WTC11 (cell line): ENCODE measurements around the gene ZBTB11. TPM values are rescaled to one million over a fixed set of nuclear protein-coding genes. Genes with fewer than 3 reads are reported as not detected.
A peak's percentile ranks its signal among the peaks of the same experiment; 100 is the strongest.

Source experiments
- ATAC-seq: fragments of 200-7000 bp; cut with Tn5 transposase; 2 replicates; pipeline ENCODE4 v1.10.0; 2021; ENCODE audit warnings: mild to moderate bottlenecking, moderate library complexity
- Bru-seq: library from RNA; stranded (reverse); fragments of 400-500 nt; gene quantifications from one replicate; lab custom pipeline; 2021; lab: Mats Ljungman, UMichigan
- CTCF ChIA-PET: fragments of 300-600 bp; sonication (Branson Sonifier 250); formaldehyde crosslinking; loops from one replicate; lab custom pipeline; 2021; ENCODE audit warnings: antibody characterized with exemption; lab: Charles Lee
- POLR2A ChIA-PET: fragments of 350-600 bp; sonication (Branson Sonifier 250); formaldehyde crosslinking; loops from one replicate; lab custom pipeline; 2021; ENCODE audit warnings: antibody characterized with exemption; lab: Charles Lee
- DNase-seq: peaks from one replicate; pipeline ENCODE4 v3.0.0; 2021; ENCODE audit warnings: low spot score
- H3K27ac Mint-ChIP-seq: 2 replicates; pipeline ENCODE4 v1.8.0; 2021; ENCODE audit warnings: mixed read lengths
- H3K27me3 Mint-ChIP-seq: 2 replicates; pipeline ENCODE4 v1.8.0; 2021; ENCODE audit warnings: low read depth, mild to moderate bottlenecking, moderate library complexity, mixed read lengths
- H3K36me3 Mint-ChIP-seq: 2 replicates; pipeline ENCODE4 v1.8.0; 2021; ENCODE audit warnings: mixed read lengths
- H3K4me1 Mint-ChIP-seq: 2 replicates; pipeline ENCODE4 v1.8.0; 2022; ENCODE audit warnings: mixed read lengths
- H3K4me3 Mint-ChIP-seq: 2 replicates; pipeline ENCODE4 v1.8.0; 2021; ENCODE audit warnings: mild to moderate bottlenecking, moderate library complexity, mixed read lengths
- H3K9me3 Mint-ChIP-seq: 2 replicates; pipeline ENCODE4 v1.8.0; 2021; ENCODE audit warnings: mixed read lengths
- NR1H2 ChIP-seq: sonication (generic); formaldehyde crosslinking; IDR thresholded peaks from 2 replicates; pipeline ENCODE4 v1.9.0; 2021; ENCODE audit warnings: mild to moderate bottlenecking, moderate library complexity, missing genetic modification reagents
- OVOL2 ChIP-seq: fragments of 250-450 bp; sonication (Bioruptor Pico); IDR thresholded peaks from 2 replicates; pipeline ENCODE4 v1.9.0; 2021; ENCODE audit warnings: mild to moderate bottlenecking, borderline replicate concordance
- PRRX2 ChIP-seq: fragments of 250-450 bp; sonication (Bioruptor Pico); IDR thresholded peaks from 2 replicates; pipeline ENCODE4 v1.8.0; 2021; ENCODE audit warnings: mild to moderate bottlenecking
- SOX15 ChIP-seq: fragments of 250-450 bp; sonication (Bioruptor Pico); IDR thresholded peaks from 2 replicates; pipeline ENCODE4 v1.9.0; 2021; ENCODE audit warnings: mild to moderate bottlenecking
- SP1 ChIP-seq: sonication (generic); formaldehyde crosslinking; conservative IDR thresholded peaks from 2 replicates; pipeline ENCODE4 v1.8.1; 2022; ENCODE audit warnings: missing genetic modification reagents
- TCF7 ChIP-seq: sonication (generic); formaldehyde crosslinking; IDR thresholded peaks from 2 replicates; pipeline ENCODE4 v1.8.0; 2022; ENCODE audit warnings: mild to moderate bottlenecking, low read depth, missing genetic modification reagents, moderate library complexity
- ZNF219 ChIP-seq: sonication (generic); formaldehyde crosslinking; IDR thresholded peaks from 2 replicates; pipeline ENCODE4 v1.8.0; 2023; ENCODE audit warnings: missing genetic modification reagents, mild to moderate bottlenecking, borderline replicate concordance
- ZNF671 ChIP-seq: fragments of 250-450 bp; sonication (Bioruptor Pico); IDR thresholded peaks from 2 replicates; pipeline ENCODE4 v1.8.0; 2021; ENCODE audit warnings: mild to moderate bottlenecking
- long read RNA-seq, 3 experiments: library from RNA in 1 of 3; library from capped mRNA in 1 of 3; library from polyadenylated mRNA in 1 of 3; unstranded in 2 of 3; stranded (forward) in 1 of 3; transcript quantifications; one replicate each; pipeline ENCODE4 v2.0.0, GENCODE V29; 2021
- total RNA-seq: library from RNA; stranded (reverse); gene quantifications from 3 replicates; pipeline ENCODE4 v1.2.3, GENCODE V29; 2021
- TF ChIP-seq, protein P1 (sequence below): fragments of 250-450 bp; sonication (Bioruptor Pico); IDR thresholded peaks from 2 replicates; pipeline ENCODE4 v2.1.2; 2022; ENCODE audit warnings: mild to moderate bottlenecking, moderate library complexity
- TF ChIP-seq, protein P2 (sequence below): sonication (generic); formaldehyde crosslinking; IDR thresholded peaks from 2 replicates; pipeline ENCODE4 v1.8.1; 2023; ENCODE audit warnings: mild to moderate bottlenecking, missing genetic modification reagents, moderate library complexity
- TF ChIP-seq, protein P3 (sequence below): fragments of 250-450 bp; sonication (Bioruptor Pico); IDR thresholded peaks from 2 replicates; pipeline ENCODE4 v1.9.0; 2021; ENCODE audit warnings: mild to moderate bottlenecking
- TF ChIP-seq, protein P4 (sequence below): sonication (generic); formaldehyde crosslinking; IDR thresholded peaks from 2 replicates; pipeline ENCODE4 v1.8.1; 2022; ENCODE audit warnings: low read depth, missing genetic modification reagents, borderline replicate concordance
- TF ChIP-seq, protein P5 (sequence below): sonication (generic); formaldehyde crosslinking; IDR thresholded peaks from 2 replicates; pipeline ENCODE4 v1.8.1; 2023; ENCODE audit warnings: mild to moderate bottlenecking, missing genetic modification reagents
- TF ChIP-seq, protein P6 (sequence below): sonication (generic); formaldehyde crosslinking; IDR thresholded peaks from 2 replicates; pipeline ENCODE4 v1.8.1; 2023; ENCODE audit warnings: mild to moderate bottlenecking, missing genetic modification reagents
- TF ChIP-seq, protein P7 (sequence below): sonication (generic); formaldehyde crosslinking; IDR thresholded peaks from 2 replicates; pipeline ENCODE4 v1.8.0; 2022; ENCODE audit warnings: missing genetic modification reagents

ZBTB11 gene, protein sequence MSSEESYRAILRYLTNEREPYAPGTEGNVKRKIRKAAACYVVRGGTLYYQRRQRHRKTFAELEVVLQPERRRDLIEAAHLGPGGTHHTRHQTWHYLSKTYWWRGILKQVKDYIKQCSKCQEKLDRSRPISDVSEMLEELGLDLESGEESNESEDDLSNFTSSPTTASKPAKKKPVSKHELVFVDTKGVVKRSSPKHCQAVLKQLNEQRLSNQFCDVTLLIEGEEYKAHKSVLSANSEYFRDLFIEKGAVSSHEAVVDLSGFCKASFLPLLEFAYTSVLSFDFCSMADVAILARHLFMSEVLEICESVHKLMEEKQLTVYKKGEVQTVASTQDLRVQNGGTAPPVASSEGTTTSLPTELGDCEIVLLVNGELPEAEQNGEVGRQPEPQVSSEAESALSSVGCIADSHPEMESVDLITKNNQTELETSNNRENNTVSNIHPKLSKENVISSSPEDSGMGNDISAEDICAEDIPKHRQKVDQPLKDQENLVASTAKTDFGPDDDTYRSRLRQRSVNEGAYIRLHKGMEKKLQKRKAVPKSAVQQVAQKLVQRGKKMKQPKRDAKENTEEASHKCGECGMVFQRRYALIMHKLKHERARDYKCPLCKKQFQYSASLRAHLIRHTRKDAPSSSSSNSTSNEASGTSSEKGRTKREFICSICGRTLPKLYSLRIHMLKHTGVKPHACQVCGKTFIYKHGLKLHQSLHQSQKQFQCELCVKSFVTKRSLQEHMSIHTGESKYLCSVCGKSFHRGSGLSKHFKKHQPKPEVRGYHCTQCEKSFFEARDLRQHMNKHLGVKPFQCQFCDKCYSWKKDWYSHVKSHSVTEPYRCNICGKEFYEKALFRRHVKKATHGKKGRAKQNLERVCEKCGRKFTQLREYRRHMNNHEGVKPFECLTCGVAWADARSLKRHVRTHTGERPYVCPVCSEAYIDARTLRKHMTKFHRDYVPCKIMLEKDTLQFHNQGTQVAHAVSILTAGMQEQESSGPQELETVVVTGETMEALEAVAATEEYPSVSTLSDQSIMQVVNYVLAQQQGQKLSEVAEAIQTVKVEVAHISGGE
- total RNA-seq (12.6 to 13.5 TPM (median 12.7 TPM) in 3 replicates), Bru-seq, nascent RNA (percentile 88 among the genes with signal in this experiment)
- long read RNA-seq, experiment 1, full-length matches to known transcripts: 42 of 66 reads
- long read RNA-seq, experiment 1, partial matches to known transcripts: 20 of 66 reads
- long read RNA-seq, experiment 1, other reads (novel, unspliced or antisense): 4 of 66 reads
- long read RNA-seq, experiment 2, full-length matches to known transcripts: 5 of 17 reads
- long read RNA-seq, experiment 2, partial matches to known transcripts: 3 of 17 reads
- long read RNA-seq, experiment 2, other reads (novel, unspliced or antisense): 9 of 17 reads
- long read RNA-seq, experiment 3, partial matches to known transcripts: 1 of 1 reads
- long read RNA-seq, experiment 3, other reads (novel, unspliced or antisense): 0 of 1 reads

DNA sequence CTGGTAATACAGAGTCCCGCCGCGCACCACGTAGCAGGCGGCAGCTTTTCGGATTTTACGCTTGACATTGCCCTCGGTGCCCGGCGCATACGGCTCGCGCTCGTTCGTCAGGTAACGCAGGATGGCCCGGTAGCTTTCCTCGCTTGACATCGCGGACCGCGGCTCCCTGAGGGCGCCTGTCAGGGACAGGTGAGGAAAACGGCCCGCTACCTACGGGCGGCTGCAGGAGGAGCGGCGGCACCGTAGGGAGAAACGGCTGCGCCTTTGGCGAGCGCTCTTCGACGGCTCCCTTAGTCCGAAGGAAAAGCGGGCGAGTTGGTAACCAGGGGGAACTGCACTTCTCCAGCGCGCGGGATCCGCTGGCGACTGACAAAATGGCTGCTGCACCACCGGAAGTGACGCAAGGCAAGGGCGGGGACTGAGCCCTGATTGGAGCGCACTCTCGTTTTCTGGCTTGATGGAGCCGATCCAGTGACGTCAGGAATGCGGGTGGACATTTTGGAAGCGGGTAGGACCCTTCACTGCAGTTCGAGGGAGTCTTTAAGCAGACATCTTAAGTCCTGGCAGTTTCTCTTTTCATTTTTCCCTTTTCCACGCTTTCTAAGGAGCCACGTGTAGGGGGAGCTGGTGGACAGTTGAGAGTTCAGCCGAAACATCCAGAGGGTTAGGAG is at the start of gene ZBTB11:
Gene ZBTB11, minus strand, starts transcription at position 368 of the 671 bp plus-strand sequence. Its CDS starts 218 bp downstream, at position 150.
- Mint-ChIP-seq H3K27me3 (no peaks in the 10 kb centered on the region), H3K4me1 (peaks cover 28% of the 10 kb centered on the region), H3K36me3 (peaks cover 19% of the 10 kb centered on the region), H3K4me3 (peak within 1 kb of the TSS; percentile 95), H3K9me3 (no peaks in the 10 kb centered on the region), H3K27ac (peak within 1 kb of the TSS; percentile 98)
- DNase-seq (peak; percentile 100), ATAC-seq (peak; percentile 68)
- POLR2A ChIA-PET: interaction anchor here (0.8 to 3.7 kb wide), 10 partner anchors 8 to 180 kb away, joined by 3 to 34 read pairs (median 4); partner anchors contain the start of genes CEP97, NFKBIZ, PCNP and RPL24
- CTCF ChIA-PET: interaction anchor here (0.5 to 4.2 kb wide), 8 partner anchors 8 to 103 kb away, joined by 3 to 23 read pairs (median 6); partner anchors contain the start of genes CEP97, PCNP and RPL24
- TF ChIP-seq, protein P1, sequence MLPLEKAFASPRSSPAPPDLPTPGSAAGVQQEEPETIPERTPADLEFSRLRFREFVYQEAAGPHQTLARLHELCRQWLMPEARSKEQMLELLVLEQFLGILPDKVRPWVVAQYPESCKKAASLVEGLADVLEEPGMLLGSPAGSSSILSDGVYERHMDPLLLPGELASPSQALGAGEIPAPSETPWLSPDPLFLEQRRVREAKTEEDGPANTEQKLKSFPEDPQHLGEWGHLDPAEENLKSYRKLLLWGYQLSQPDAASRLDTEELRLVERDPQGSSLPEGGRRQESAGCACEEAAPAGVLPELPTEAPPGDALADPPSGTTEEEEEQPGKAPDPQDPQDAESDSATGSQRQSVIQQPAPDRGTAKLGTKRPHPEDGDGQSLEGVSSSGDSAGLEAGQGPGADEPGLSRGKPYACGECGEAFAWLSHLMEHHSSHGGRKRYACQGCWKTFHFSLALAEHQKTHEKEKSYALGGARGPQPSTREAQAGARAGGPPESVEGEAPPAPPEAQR: no peak
- TF ChIP-seq, protein P2, sequence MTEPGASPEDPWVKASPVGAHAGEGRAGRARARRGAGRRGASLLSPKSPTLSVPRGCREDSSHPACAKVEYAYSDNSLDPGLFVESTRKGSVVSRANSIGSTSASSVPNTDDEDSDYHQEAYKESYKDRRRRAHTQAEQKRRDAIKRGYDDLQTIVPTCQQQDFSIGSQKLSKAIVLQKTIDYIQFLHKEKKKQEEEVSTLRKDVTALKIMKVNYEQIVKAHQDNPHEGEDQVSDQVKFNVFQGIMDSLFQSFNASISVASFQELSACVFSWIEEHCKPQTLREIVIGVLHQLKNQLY (CRISPR knock-in tag): no peak
- TF ChIP-seq, protein P3, sequence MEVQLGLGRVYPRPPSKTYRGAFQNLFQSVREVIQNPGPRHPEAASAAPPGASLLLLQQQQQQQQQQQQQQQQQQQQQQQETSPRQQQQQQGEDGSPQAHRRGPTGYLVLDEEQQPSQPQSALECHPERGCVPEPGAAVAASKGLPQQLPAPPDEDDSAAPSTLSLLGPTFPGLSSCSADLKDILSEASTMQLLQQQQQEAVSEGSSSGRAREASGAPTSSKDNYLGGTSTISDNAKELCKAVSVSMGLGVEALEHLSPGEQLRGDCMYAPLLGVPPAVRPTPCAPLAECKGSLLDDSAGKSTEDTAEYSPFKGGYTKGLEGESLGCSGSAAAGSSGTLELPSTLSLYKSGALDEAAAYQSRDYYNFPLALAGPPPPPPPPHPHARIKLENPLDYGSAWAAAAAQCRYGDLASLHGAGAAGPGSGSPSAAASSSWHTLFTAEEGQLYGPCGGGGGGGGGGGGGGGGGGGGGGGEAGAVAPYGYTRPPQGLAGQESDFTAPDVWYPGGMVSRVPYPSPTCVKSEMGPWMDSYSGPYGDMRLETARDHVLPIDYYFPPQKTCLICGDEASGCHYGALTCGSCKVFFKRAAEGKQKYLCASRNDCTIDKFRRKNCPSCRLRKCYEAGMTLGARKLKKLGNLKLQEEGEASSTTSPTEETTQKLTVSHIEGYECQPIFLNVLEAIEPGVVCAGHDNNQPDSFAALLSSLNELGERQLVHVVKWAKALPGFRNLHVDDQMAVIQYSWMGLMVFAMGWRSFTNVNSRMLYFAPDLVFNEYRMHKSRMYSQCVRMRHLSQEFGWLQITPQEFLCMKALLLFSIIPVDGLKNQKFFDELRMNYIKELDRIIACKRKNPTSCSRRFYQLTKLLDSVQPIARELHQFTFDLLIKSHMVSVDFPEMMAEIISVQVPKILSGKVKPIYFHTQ (CRISPR knock-in tag): no peak
- TF ChIP-seq, protein P4, sequence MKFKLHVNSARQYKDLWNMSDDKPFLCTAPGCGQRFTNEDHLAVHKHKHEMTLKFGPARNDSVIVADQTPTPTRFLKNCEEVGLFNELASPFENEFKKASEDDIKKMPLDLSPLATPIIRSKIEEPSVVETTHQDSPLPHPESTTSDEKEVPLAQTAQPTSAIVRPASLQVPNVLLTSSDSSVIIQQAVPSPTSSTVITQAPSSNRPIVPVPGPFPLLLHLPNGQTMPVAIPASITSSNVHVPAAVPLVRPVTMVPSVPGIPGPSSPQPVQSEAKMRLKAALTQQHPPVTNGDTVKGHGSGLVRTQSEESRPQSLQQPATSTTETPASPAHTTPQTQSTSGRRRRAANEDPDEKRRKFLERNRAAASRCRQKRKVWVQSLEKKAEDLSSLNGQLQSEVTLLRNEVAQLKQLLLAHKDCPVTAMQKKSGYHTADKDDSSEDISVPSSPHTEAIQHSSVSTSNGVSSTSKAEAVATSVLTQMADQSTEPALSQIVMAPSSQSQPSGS (CRISPR knock-in tag): 0 out of 2 replicates have a peak, but pooled peaks have one; percentile 61
- TF ChIP-seq, protein P5, sequence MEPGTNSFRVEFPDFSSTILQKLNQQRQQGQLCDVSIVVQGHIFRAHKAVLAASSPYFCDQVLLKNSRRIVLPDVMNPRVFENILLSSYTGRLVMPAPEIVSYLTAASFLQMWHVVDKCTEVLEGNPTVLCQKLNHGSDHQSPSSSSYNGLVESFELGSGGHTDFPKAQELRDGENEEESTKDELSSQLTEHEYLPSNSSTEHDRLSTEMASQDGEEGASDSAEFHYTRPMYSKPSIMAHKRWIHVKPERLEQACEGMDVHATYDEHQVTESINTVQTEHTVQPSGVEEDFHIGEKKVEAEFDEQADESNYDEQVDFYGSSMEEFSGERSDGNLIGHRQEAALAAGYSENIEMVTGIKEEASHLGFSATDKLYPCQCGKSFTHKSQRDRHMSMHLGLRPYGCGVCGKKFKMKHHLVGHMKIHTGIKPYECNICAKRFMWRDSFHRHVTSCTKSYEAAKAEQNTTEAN: no peak
- TF ChIP-seq TCF7 (CRISPR knock-in tag): no peak; the same call in 1 of the 2 replicates
- TF ChIP-seq, protein P6, sequence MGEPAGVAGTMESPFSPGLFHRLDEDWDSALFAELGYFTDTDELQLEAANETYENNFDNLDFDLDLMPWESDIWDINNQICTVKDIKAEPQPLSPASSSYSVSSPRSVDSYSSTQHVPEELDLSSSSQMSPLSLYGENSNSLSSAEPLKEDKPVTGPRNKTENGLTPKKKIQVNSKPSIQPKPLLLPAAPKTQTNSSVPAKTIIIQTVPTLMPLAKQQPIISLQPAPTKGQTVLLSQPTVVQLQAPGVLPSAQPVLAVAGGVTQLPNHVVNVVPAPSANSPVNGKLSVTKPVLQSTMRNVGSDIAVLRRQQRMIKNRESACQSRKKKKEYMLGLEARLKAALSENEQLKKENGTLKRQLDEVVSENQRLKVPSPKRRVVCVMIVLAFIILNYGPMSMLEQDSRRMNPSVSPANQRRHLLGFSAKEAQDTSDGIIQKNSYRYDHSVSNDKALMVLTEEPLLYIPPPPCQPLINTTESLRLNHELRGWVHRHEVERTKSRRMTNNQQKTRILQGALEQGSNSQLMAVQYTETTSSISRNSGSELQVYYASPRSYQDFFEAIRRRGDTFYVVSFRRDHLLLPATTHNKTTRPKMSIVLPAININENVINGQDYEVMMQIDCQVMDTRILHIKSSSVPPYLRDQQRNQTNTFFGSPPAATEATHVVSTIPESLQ: no peak
- TF ChIP-seq OVOL2 (CRISPR knock-in tag): no peak
- TF ChIP-seq SOX15 (CRISPR knock-in tag): no peak
- TF ChIP-seq PRRX2 (CRISPR knock-in tag): no peak
- TF ChIP-seq SP1 (CRISPR knock-in tag): peak; percentile 94
- TF ChIP-seq ZNF671: no peak
- TF ChIP-seq NR1H2 (CRISPR knock-in tag): no peak
- TF ChIP-seq, protein P7, sequence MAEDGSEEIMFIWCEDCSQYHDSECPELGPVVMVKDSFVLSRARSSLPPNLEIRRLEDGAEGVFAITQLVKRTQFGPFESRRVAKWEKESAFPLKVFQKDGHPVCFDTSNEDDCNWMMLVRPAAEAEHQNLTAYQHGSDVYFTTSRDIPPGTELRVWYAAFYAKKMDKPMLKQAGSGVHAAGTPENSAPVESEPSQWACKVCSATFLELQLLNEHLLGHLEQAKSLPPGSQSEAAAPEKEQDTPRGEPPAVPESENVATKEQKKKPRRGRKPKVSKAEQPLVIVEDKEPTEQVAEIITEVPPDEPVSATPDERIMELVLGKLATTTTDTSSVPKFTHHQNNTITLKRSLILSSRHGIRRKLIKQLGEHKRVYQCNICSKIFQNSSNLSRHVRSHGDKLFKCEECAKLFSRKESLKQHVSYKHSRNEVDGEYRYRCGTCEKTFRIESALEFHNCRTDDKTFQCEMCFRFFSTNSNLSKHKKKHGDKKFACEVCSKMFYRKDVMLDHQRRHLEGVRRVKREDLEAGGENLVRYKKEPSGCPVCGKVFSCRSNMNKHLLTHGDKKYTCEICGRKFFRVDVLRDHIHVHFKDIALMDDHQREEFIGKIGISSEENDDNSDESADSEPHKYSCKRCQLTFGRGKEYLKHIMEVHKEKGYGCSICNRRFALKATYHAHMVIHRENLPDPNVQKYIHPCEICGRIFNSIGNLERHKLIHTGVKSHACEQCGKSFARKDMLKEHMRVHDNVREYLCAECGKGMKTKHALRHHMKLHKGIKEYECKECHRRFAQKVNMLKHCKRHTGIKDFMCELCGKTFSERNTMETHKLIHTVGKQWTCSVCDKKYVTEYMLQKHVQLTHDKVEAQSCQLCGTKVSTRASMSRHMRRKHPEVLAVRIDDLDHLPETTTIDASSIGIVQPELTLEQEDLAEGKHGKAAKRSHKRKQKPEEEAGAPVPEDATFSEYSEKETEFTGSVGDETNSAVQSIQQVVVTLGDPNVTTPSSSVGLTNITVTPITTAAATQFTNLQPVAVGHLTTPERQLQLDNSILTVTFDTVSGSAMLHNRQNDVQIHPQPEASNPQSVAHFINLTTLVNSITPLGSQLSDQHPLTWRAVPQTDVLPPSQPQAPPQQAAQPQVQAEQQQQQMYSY (CRISPR knock-in tag): no peak
- peak; percentile 43; the same call in 1 of the 2 replicates for TF ChIP-seq ZNF219 (CRISPR knock-in tag)
